ENCODE data around the gene YIF1B. TPM values are rescaled to one million over a fixed set of nuclear protein-coding genes. Genes with fewer than 3 reads are reported as not detected.
"Not testable (repeated sequence)": the region's sequence is repeated elsewhere in the genome, so short reads cannot be mapped to it uniquely, and the experiment has no call there.

Gene YIF1B
- total RNA-seq, 1 donor from 2014 or later = 54.6 TPM

DNA sequence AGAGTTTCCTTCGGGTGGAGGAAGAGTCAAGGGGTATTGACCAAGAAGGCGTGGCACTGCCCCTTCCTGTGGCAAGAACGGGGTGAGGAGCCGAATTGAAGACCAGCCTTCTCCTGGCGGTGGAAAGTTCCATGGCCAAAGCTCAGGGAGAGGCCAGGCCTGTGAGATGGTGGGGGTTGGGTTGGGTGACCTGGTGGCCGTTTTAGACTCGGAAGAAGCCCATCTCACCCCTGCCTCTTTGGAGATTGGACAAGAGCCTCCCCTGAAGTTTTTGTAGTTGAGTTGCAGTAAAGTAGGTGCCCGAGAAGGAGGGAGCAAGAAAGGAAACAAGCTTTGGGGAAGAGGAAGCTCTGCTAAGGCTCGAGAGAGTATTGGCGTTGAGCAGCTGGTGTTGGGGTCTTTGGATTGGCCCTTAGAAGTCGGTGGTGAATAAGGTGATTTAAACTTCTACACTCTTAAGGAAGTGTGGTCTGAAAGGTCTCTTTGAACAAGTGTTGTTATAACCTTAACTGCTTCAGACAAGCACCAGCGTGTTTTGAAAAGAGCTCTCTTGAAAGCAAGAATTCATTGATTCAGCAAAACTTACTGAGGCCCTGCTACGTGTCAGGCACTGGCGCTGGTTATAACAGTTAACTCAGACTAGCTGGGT is 50.4 kb downstream of the YIF1B start:
- H3K9me3 Mint-ChIP-seq (ENCODE audit: unreplicated experiment) = no peaks in the 10 kb centered on the region
- TF ChIP-seq, protein P1, sequence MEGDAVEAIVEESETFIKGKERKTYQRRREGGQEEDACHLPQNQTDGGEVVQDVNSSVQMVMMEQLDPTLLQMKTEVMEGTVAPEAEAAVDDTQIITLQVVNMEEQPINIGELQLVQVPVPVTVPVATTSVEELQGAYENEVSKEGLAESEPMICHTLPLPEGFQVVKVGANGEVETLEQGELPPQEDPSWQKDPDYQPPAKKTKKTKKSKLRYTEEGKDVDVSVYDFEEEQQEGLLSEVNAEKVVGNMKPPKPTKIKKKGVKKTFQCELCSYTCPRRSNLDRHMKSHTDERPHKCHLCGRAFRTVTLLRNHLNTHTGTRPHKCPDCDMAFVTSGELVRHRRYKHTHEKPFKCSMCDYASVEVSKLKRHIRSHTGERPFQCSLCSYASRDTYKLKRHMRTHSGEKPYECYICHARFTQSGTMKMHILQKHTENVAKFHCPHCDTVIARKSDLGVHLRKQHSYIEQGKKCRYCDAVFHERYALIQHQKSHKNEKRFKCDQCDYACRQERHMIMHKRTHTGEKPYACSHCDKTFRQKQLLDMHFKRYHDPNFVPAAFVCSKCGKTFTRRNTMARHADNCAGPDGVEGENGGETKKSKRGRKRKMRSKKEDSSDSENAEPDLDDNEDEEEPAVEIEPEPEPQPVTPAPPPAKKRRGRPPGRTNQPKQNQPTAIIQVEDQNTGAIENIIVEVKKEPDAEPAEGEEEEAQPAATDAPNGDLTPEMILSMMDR (IDR thresholded peaks at IDR 0.05) = no peak
- H3K27me3 Mint-ChIP-seq (ENCODE audit: unreplicated experiment) = no peaks in the 10 kb centered on the region
- peaks cover 54% of the 10 kb centered on the region for H3K4me1 Mint-ChIP-seq (ENCODE audit: unreplicated experiment)
- H3K36me3 Mint-ChIP-seq (ENCODE audit: unreplicated experiment) = no peaks in the 10 kb centered on the region
- H3K4me3 Mint-ChIP-seq (ENCODE audit: unreplicated experiment) = peak overlapping the region; percentile 67
- DNase-seq (ENCODE audit: extremely low spot score, unreplicated experiment) = no peak
- peak overlapping the region; percentile 72 for H3K27ac Mint-ChIP-seq (ENCODE audit: unreplicated experiment)

GRCh38 chr19:38264486-38265212 is 51.1 kb downstream of the YIF1B start, which contains the start of gene SPINT2:
TSS of gene SPINT2 (plus strand) at chr19:38264573. CDS start at chr19:38264893, 320 bp downstream.
- H3K9me3 Mint-ChIP-seq (ENCODE audit: unreplicated experiment) = no peaks in the 10 kb centered on the region
- no peak for DNase-seq (ENCODE audit: extremely low spot score, unreplicated experiment)
- H3K27me3 Mint-ChIP-seq (ENCODE audit: unreplicated experiment) = no peaks in the 10 kb centered on the region
- H3K36me3 Mint-ChIP-seq (ENCODE audit: unreplicated experiment) = no peaks in the 10 kb centered on the region
- TF ChIP-seq, protein P1 (IDR thresholded peaks at IDR 0.05) = no peak
- H3K27ac Mint-ChIP-seq (ENCODE audit: unreplicated experiment) = peak within 1 kb of the TSS; percentile 72
- H3K4me1 Mint-ChIP-seq (ENCODE audit: unreplicated experiment) = peaks cover 47% of the 10 kb centered on the region
- peak within 1 kb of the TSS; percentile 67 for H3K4me3 Mint-ChIP-seq (ENCODE audit: unreplicated experiment)

- Mint-ChIP-seq H3K9me3 (ENCODE audit: unreplicated experiment) (no peaks in the 10 kb centered on the region), H3K4me3 (ENCODE audit: unreplicated experiment) (peak overlapping the region; percentile 59), H3K27ac (ENCODE audit: unreplicated experiment) (peak overlapping the region; percentile 35), H3K36me3 (ENCODE audit: unreplicated experiment) (no peaks in the 10 kb centered on the region), H3K27me3 (ENCODE audit: unreplicated experiment) (no peaks in the 10 kb centered on the region), H3K4me1 (ENCODE audit: unreplicated experiment) (peaks cover 43% of the 10 kb centered on the region)
- no peak for DNase-seq (ENCODE audit: extremely low spot score, unreplicated experiment)
- TF ChIP-seq, protein P1 (IDR thresholded peaks at IDR 0.05) = no peak
These were observed 51.9 kb downstream of the YIF1B start for GRCh38 chr19:38263689-38264485.

DNA sequence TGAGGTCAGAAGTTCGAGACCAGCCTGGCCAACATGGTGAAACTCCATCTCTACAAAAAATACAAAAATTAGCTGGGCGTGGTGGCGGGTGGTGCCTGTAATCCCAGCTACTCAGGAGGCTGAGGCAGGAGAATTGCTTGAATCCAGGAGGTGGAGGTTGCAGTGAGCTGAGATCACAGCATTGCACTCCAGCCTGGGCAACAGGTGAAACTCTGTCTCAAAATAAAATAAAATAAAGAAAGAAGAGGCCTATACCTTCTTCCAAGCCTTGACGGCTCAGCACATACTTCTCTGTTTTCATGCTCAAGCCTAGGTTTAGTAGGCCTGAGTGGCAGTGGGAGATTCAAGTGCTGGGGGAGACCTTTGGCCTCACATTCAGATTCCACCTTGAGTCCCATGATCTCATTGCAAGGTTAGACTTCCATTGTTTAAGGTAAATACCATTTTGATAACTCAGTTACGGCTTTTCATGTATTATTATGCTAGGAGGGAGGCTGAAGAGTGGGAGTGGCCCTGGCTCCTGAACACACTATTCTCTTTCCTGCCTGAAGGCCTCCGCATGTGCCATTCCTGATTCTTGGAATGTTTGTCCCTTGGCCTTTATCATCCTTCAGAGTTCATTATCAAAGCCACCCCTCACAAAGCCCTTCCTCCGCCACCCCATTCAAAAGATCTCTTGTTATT is 53.0 kb downstream of the YIF1B start:
- no peak for DNase-seq (ENCODE audit: extremely low spot score, unreplicated experiment)
- Mint-ChIP-seq H3K4me3 (ENCODE audit: unreplicated experiment) (no peak overlapping the region), H3K27ac (ENCODE audit: unreplicated experiment) (no peak overlapping the region), H3K4me1 (ENCODE audit: unreplicated experiment) (peaks cover 35% of the 10 kb centered on the region), H3K27me3 (ENCODE audit: unreplicated experiment) (no peaks in the 10 kb centered on the region), H3K9me3 (ENCODE audit: unreplicated experiment) (no peaks in the 10 kb centered on the region), H3K36me3 (ENCODE audit: unreplicated experiment) (no peaks in the 10 kb centered on the region)
- TF ChIP-seq, protein P1 (IDR thresholded peaks at IDR 0.05) = no peak

DNA sequence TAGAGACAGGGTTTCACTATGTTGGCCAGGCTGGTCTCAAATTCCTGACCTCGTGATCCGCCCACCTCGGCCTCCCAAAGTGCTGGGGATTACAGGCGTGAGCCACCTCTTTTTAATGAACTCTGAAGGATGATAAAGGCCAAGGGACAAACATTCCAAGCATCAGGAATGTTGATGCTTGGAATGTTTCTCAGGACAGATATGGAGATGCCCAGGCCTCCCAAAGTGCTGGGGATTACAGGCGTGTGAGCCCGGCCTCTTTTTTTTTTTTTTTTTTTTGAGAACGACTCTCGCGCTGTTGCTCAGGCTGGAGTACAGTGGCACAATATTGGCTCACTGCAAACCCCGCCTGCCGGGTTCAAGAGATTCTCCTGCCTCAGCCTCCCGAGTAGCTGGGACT is 53.8 kb downstream of the YIF1B start:
- DNase-seq (ENCODE audit: extremely low spot score, unreplicated experiment); H3K27me3 Mint-ChIP-seq (ENCODE audit: unreplicated experiment); H3K4me3 Mint-ChIP-seq (ENCODE audit: unreplicated experiment); H3K9me3 Mint-ChIP-seq (ENCODE audit: unreplicated experiment); H3K27ac Mint-ChIP-seq (ENCODE audit: unreplicated experiment); H3K36me3 Mint-ChIP-seq (ENCODE audit: unreplicated experiment): not testable (repeated sequence)
- H3K4me1 Mint-ChIP-seq (ENCODE audit: unreplicated experiment) = peaks cover 27% of the 10 kb centered on the region
